GM12878 (cell line): ENCODE results near the gene THRB.

Source experiments
- EP300 ChIP-seq, 2 experiments: fragments of 150-350 bp in 1 of 2; IDR thresholded peaks; 2 replicates each; pipeline ENCODE4 v1.6.1; 2011 to 2012; ENCODE audit warnings: low read depth in 2 of 2, low read length in 2 of 2, borderline replicate concordance in 1 of 2, improper control_type of control experiment in 1 of 2, inconsistent platforms in 1 of 2; ENCODE audit not compliant: control insufficient read depth in 1 of 2
- HCFC1 ChIP-seq: fragments of 150-350 bp; IDR thresholded peaks from 2 replicates; pipeline ENCODE4 v1.6.1; 2014; ENCODE audit warnings: low read length
- NRF1 ChIP-seq: conservative IDR thresholded peaks from 2 replicates; pipeline ENCODE4 v1.6.1; 2011; ENCODE audit warnings: mild to moderate bottlenecking, low read depth, low read length, improper control_type of control experiment
- POLR2A ChIP-seq: IDR thresholded peaks from 2 replicates; pipeline ENCODE4 v1.6.1; 2011; ENCODE audit warnings: low read depth, mild to moderate bottlenecking, low read length
- RFX5 ChIP-seq: IDR thresholded peaks from 2 replicates; pipeline ENCODE4 v1.6.1; 2011; ENCODE audit warnings: low read depth, low read length, improper control_type of control experiment
- SIN3A ChIP-seq: IDR thresholded peaks from 2 replicates; pipeline ENCODE4 v1.6.1; 2012; ENCODE audit warnings: low read depth, low read length, improper control_type of control experiment
- SP1 ChIP-seq: IDR thresholded peaks from one replicate; pipeline ENCODE4 v1.6.1; 2011; ENCODE audit warnings: low read depth, low read length
- SPI1 ChIP-seq: IDR thresholded peaks from 2 replicates; pipeline ENCODE4 v1.6.1; 2011; ENCODE audit warnings: low read depth, mild to moderate bottlenecking, low read length, moderate library complexity, borderline replicate concordance; ENCODE audit not compliant: insufficient read depth
- TARDBP ChIP-seq: IDR thresholded peaks from 2 replicates; pipeline ENCODE4 v1.6.1; 2016; ENCODE audit warnings: borderline replicate concordance
- ZNF274 ChIP-seq: IDR thresholded peaks from one replicate; pipeline ENCODE4 v1.8.0; 2011; ENCODE audit not compliant: insufficient read length, insufficient read depth
- TF ChIP-seq, protein P1 (sequence below), 3 experiments: IDR thresholded peaks in 2 of 3; conservative IDR thresholded peaks in 1 of 3; 2 replicates each; pipeline ENCODE4 v1.5.1; 2011; ENCODE audit warnings: low read depth in 3 of 3, low read length in 3 of 3, mild to moderate bottlenecking in 3 of 3, control low read depth in 2 of 3, moderate library complexity in 2 of 3, inconsistent platforms in 1 of 3, mixed read lengths in 1 of 3; ENCODE audit not compliant: control insufficient read depth in 2 of 3, insufficient read depth in 1 of 3; ENCODE audit errors: extremely low read depth in 1 of 3
- TF ChIP-seq, protein P2 (sequence below): fragments of 450-650 bp; IDR thresholded peaks from 2 replicates; pipeline ENCODE4 v1.6.1; 2014; ENCODE audit warnings: mild to moderate bottlenecking
- TF ChIP-seq, protein P3 (sequence below): IDR thresholded peaks from 2 replicates; pipeline ENCODE4 v1.6.1; 2011; ENCODE audit warnings: mild to moderate bottlenecking, low read depth, low read length, moderate library complexity; ENCODE audit not compliant: insufficient replicate concordance
- TF ChIP-seq, protein P4 (sequence below): IDR thresholded peaks from 2 replicates; pipeline ENCODE4 v1.6.1; 2012; ENCODE audit warnings: low read length, inconsistent platforms

DNA sequence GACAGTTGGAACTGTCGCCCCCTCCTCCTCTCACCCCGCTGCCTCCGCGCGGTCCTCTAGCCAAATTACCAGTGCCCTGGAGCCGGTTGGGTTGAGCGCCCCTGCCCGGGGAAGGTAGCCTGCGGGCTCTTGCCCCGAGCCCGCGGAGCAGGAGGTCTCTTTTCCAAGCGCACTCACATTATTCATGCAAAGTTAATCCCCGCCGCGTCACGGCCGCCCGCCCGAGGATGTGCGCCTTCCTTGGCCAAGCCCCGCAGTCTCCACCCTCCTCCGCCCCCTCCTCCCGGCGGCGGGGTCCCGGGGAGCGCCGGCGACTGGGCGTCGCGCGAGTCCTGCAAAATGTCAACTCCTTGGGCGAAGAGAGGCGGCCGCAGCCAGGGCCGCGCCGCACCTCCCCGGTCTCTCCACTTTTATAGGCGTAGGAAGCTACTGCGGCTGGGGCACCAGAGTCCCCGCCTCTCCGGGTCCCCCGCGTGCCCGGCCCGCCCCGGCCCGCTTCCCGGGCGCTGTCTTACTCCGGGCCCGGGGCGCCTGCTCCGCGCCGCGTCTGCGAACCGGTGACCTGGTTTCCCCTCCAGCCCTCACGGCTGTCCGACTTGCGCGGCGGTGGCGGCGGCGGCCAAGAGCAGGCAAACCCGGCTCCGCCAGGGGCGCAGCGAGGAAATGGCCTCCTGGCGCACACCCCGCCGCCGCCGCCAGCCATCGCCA lies at the start of gene THRB:
- no peak for TF ChIP-seq RFX5
- TF ChIP-seq, protein P1, sequence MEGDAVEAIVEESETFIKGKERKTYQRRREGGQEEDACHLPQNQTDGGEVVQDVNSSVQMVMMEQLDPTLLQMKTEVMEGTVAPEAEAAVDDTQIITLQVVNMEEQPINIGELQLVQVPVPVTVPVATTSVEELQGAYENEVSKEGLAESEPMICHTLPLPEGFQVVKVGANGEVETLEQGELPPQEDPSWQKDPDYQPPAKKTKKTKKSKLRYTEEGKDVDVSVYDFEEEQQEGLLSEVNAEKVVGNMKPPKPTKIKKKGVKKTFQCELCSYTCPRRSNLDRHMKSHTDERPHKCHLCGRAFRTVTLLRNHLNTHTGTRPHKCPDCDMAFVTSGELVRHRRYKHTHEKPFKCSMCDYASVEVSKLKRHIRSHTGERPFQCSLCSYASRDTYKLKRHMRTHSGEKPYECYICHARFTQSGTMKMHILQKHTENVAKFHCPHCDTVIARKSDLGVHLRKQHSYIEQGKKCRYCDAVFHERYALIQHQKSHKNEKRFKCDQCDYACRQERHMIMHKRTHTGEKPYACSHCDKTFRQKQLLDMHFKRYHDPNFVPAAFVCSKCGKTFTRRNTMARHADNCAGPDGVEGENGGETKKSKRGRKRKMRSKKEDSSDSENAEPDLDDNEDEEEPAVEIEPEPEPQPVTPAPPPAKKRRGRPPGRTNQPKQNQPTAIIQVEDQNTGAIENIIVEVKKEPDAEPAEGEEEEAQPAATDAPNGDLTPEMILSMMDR (IDR thresholded peaks at IDR 0.05 in 2 of 3, conservative IDR thresholded peaks at IDR 0.05 in 1 of 3; ENCODE audit: control insufficient read depth in 2 of 3, extremely low read depth in 1 of 3, insufficient read depth in 1 of 3, low read depth in 3 of 3, low read length in 3 of 3): no peak
- no peak for TF ChIP-seq HCFC1
- TF ChIP-seq, protein P2, sequence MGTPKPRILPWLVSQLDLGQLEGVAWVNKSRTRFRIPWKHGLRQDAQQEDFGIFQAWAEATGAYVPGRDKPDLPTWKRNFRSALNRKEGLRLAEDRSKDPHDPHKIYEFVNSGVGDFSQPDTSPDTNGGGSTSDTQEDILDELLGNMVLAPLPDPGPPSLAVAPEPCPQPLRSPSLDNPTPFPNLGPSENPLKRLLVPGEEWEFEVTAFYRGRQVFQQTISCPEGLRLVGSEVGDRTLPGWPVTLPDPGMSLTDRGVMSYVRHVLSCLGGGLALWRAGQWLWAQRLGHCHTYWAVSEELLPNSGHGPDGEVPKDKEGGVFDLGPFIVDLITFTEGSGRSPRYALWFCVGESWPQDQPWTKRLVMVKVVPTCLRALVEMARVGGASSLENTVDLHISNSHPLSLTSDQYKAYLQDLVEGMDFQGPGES: no peak
- TF ChIP-seq POLR2A: no peak
- TF ChIP-seq SP1: no peak
- TF ChIP-seq SPI1: no peak
- no peak for TF ChIP-seq TARDBP
- no peak for TF ChIP-seq ZNF274
- TF ChIP-seq, protein P3, sequence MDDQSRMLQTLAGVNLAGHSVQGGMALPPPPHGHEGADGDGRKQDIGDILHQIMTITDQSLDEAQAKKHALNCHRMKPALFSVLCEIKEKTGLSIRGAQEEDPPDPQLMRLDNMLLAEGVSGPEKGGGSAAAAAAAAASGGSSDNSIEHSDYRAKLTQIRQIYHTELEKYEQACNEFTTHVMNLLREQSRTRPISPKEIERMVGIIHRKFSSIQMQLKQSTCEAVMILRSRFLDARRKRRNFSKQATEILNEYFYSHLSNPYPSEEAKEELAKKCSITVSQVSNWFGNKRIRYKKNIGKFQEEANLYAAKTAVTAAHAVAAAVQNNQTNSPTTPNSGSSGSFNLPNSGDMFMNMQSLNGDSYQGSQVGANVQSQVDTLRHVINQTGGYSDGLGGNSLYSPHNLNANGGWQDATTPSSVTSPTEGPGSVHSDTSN: no peak
- TF ChIP-seq EP300 (IDR thresholded peaks at IDR 0.05; ENCODE audit: borderline replicate concordance in 1 of 2, control insufficient read depth in 1 of 2, low read depth in 2 of 2, low read length in 2 of 2): no peak
- TF ChIP-seq SIN3A: no peak
- no peak for TF ChIP-seq NRF1
- TF ChIP-seq, protein P4, sequence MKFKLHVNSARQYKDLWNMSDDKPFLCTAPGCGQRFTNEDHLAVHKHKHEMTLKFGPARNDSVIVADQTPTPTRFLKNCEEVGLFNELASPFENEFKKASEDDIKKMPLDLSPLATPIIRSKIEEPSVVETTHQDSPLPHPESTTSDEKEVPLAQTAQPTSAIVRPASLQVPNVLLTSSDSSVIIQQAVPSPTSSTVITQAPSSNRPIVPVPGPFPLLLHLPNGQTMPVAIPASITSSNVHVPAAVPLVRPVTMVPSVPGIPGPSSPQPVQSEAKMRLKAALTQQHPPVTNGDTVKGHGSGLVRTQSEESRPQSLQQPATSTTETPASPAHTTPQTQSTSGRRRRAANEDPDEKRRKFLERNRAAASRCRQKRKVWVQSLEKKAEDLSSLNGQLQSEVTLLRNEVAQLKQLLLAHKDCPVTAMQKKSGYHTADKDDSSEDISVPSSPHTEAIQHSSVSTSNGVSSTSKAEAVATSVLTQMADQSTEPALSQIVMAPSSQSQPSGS: no peak
